Gastroesophageal sphincter (tissue), 3 donors: Measurements from ENCODE around the gene CPB2.

Experiments used
- CTCF ChIP-seq, 4 experiments: fragments of 200-600 bp in 2 of 4; fragments of 450-650 bp in 2 of 4; sonication (generic) in 1 of 4; IDR thresholded peaks; one replicate each; pipeline ENCODE4 v1.5.1; 2017 to 2019; ENCODE audit warnings: antibody characterized with exemption in 4 of 4, mild to moderate bottlenecking in 2 of 4, moderate library complexity in 2 of 4
- EP300 ChIP-seq: sonication (generic); formaldehyde crosslinking; IDR thresholded peaks from one replicate; pipeline ENCODE4 v1.6.1; 2017; ENCODE audit warnings: antibody characterized with exemption, mild to moderate bottlenecking
- POLR2A ChIP-seq, 2 donors: fragments of 450-650 bp; IDR thresholded peaks; one replicate each; pipeline ENCODE4 v1.6.1; 2017; ENCODE audit warnings: antibody characterized with exemption in 2 of 2, mild to moderate bottlenecking in 2 of 2, moderate library complexity in 1 of 2
- POLR2AphosphoS5 ChIP-seq: sonication (generic); formaldehyde crosslinking; IDR thresholded peaks from one replicate; pipeline ENCODE4 v1.6.1; 2017; ENCODE audit warnings: antibody characterized with exemption

GRCh38 chr13:46129955-46130618, 25.3 kb upstream of the CPB2 start:
- TF ChIP-seq CTCF (IDR thresholded peaks at IDR 0.05) (no peak), POLR2AphosphoS5 (no peak), EP300 (no peak), POLR2A (IDR thresholded peaks at IDR 0.05) (no peak)
